Measurements from ENCODE around the gene RPTOR. TPM values are rescaled to one million over a fixed set of nuclear protein-coding genes. Genes with fewer than 3 reads are reported as not detected.

RPTOR gene
- total and polyA plus RNA-seq, 3 experiments from 2014 or later = 7.9 to 69.4 (median 63.9) TPM

DNA sequence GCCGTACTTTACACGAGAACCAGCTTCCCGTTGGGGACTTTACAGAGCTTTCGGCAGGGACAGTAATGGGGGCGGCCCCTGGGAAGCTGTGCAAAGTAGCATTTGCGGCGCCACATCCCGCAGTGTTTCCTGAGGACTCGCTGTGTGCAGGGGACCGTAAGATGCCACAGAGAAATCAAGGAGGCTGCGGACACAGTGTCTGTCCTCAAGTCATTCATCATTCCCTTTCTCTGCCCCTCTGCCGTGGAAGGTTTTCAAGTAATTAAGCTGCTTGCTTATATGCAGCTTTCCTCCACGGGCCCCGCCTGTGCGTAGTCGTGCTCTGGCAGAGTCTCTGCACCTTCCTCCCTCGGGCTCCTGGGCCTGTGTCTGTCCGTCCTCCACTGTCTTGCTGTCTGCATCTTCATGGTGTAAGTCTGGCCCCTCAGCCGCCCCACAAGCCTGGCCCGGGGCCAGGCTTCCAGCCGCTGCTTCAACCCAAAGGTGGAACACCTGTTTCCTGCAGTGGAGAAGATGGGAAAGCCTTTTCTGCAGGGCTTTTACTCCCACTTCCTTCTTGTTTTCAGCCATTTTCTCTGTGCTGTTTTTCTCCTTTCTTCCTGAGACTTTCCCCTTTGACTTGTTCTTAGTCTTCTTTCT, 230.1 kb downstream of the RPTOR start:
- DNase-seq = peak in 1 of 5 donors; percentile 34
- peaks cover 16 to 59% (median 29%) of the 10 kb centered on the region in 3 donors for H3K36me3 Mint-ChIP-seq
- CTCF ChIA-PET = interaction anchor here (1.2 kb wide), 1 partner anchor 8 kb away, joined by 4 read pairs; no protein-coding TSS in a partner anchor
- H3K4me1 Mint-ChIP-seq = peaks cover 19 to 51% (median 33%) of the 10 kb centered on the region in 3 donors
- H3K4me3 ChIP-seq (ENCODE audit: low read length) = peak overlapping the region; percentile 29
- H3K27ac Mint-ChIP-seq = peak overlapping the region; percentile 37 to 92 (median 85)
- H3K9me3 Mint-ChIP-seq = no peaks in the 10 kb centered on the region
- no peak overlapping the region for H3K27ac ChIP-seq (ENCODE audit: low read depth, low read length)
- H3K4me1 ChIP-seq (ENCODE audit: insufficient read depth, low read length) = peaks cover 38% of the 10 kb centered on the region
- POLR2A ChIA-PET = interaction anchor here (0.9 kb wide), 1 partner anchor 9 kb away, joined by 4 read pairs; no protein-coding TSS in a partner anchor
- H3K4me3 Mint-ChIP-seq = peak overlapping the region in 6 of 7 donors; percentile 6 to 74 (median 66)
- peaks cover 0 to 2% of the 10 kb centered on the region in 2 donors for H3K27me3 Mint-ChIP-seq
- no peaks in the 10 kb centered on the region for H3K36me3 ChIP-seq (ENCODE audit: insufficient read depth, low read length)
- no peaks in the 10 kb centered on the region for H3K9me3 ChIP-seq (ENCODE audit: low read length)
- H3K27me3 ChIP-seq (ENCODE audit: insufficient read depth, low read length, poor library complexity, severe bottlenecking) = no peaks in the 10 kb centered on the region

DNA sequence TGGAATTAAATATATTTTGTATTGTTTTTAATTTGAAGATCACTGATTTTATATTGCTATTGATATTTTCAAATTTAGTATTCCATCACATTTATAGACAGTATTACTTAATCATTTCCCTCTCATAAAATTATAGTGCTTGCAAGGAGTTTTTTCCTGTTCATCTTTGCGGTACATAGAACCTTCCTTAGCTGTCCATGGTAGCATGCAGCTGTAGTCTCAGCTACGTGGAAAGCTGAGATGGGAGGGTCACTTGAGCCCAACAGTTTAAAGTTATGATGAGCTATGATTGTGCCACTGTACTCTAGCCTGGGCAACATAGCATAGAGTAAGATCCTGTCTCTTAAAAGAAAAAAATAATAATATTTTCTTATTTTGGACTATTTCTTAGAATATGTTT, 231.2 kb downstream of the RPTOR start:
- H3K27me3 ChIP-seq (ENCODE audit: insufficient read depth, low read length, poor library complexity, severe bottlenecking) = no peaks in the 10 kb centered on the region
- Mint-ChIP-seq H3K27ac (peak overlapping the region in 1 of 8 donors; percentile 23), H3K9me3 (no peaks in the 10 kb centered on the region), H3K27me3 (no peaks in the 10 kb centered on the region), H3K4me3 (no peak overlapping the region), H3K4me1 (peaks cover 28 to 57% (median 44%) of the 10 kb centered on the region in 3 donors), H3K36me3 (peaks cover 16 to 49% (median 25%) of the 10 kb centered on the region in 3 donors)
- peaks cover 49% of the 10 kb centered on the region for H3K4me1 ChIP-seq (ENCODE audit: insufficient read depth, low read length)
- ChIA-PET POLR2A (interaction anchor here (0.7 kb wide), 1 partner anchor 105 kb away, joined by 6 read pairs; no protein-coding TSS in a partner anchor), CTCF (no interaction called here)
- no peaks in the 10 kb centered on the region for H3K9me3 ChIP-seq (ENCODE audit: low read length)
- DNase-seq = no peak
- H3K4me3 ChIP-seq (ENCODE audit: low read length) = no peak overlapping the region
- H3K36me3 ChIP-seq (ENCODE audit: insufficient read depth, low read length) = no peaks in the 10 kb centered on the region
- H3K27ac ChIP-seq (ENCODE audit: low read depth, low read length) = no peak overlapping the region

DNA sequence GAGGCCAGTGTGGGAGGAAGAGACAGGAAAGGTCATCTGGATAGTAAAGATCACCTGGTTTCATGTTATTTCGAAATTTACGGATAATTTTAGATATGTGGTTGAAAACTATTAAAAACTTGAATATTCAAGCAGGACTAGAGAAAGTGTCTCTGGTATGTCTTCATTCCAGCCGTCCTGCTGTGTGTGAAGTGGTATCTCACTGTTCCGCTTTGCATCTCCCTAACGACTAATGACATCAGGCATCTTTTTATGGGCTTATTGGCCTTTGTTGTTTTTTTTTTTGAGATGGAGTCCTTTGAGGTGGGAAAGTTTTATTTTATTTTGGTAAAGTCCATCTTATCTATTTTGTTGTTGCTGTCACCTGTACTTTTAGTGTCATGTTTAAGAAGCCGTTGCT, 232.6 kb downstream of the RPTOR start:
- POLR2A ChIA-PET = no interaction called here
- Histone ChIP-seq H3K27ac (ENCODE audit: low read depth, low read length) (no peak overlapping the region), H3K4me1 (ENCODE audit: insufficient read depth, low read length) (peaks cover 59% of the 10 kb centered on the region), H3K36me3 (ENCODE audit: insufficient read depth, low read length) (no peaks in the 10 kb centered on the region), H3K4me3 (ENCODE audit: low read length) (no peak overlapping the region), H3K9me3 (ENCODE audit: low read length) (no peaks in the 10 kb centered on the region), H3K27me3 (ENCODE audit: insufficient read depth, low read length, poor library complexity, severe bottlenecking) (no peaks in the 10 kb centered on the region)
- H3K27me3 Mint-ChIP-seq = no peaks in the 10 kb centered on the region
- H3K27ac Mint-ChIP-seq = peak overlapping the region in 1 of 8 donors; percentile 32
- no peak overlapping the region for H3K4me3 Mint-ChIP-seq
- peaks cover 36 to 66% (median 52%) of the 10 kb centered on the region in 3 donors for H3K4me1 Mint-ChIP-seq
- CTCF ChIA-PET = no interaction called here
- DNase-seq = no peak
- no peaks in the 10 kb centered on the region for H3K9me3 Mint-ChIP-seq
- H3K36me3 Mint-ChIP-seq = peaks cover 12 to 43% (median 19%) of the 10 kb centered on the region in 3 donors

DNA sequence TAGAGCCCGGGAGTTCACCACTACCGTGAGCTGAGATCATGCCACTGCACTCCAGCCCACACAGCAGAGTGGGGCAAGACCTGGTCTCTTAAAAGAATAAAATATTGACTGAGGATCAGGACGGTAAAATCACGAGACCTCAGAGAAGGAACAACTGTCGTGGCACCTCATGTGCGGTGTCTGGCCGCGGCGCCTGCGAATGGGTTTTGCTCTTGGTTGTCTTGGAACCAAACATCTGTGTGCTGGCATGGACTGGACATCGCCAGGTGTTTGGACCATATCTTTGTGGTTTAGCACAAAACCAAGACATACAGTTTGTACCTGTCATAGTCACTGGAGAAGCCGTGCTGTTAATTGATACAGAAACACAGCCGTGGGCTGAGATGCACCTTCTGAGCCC, 234.1 kb downstream of the RPTOR start:
- Histone ChIP-seq H3K9me3 (ENCODE audit: low read length) (no peaks in the 10 kb centered on the region), H3K27ac (ENCODE audit: low read depth, low read length) (no peak overlapping the region), H3K4me3 (ENCODE audit: low read length) (no peak overlapping the region), H3K36me3 (ENCODE audit: insufficient read depth, low read length) (no peaks in the 10 kb centered on the region), H3K27me3 (ENCODE audit: insufficient read depth, low read length, poor library complexity, severe bottlenecking) (no peaks in the 10 kb centered on the region), H3K4me1 (ENCODE audit: insufficient read depth, low read length) (peaks cover 61% of the 10 kb centered on the region)
- ChIA-PET POLR2A (no interaction called here), CTCF (no interaction called here)
- Mint-ChIP-seq H3K4me1 (peaks cover 46 to 72% (median 67%) of the 10 kb centered on the region in 3 donors), H3K4me3 (no peak overlapping the region), H3K27ac (peak overlapping the region in 3 of 8 donors; percentile 12 to 90 (median 64)), H3K27me3 (peaks cover 0 to 2% of the 10 kb centered on the region in 2 donors), H3K9me3 (no peaks in the 10 kb centered on the region), H3K36me3 (peaks cover 12 to 38% (median 19%) of the 10 kb centered on the region in 3 donors)
- DNase-seq = peak in 1 of 5 donors; percentile 7

DNA sequence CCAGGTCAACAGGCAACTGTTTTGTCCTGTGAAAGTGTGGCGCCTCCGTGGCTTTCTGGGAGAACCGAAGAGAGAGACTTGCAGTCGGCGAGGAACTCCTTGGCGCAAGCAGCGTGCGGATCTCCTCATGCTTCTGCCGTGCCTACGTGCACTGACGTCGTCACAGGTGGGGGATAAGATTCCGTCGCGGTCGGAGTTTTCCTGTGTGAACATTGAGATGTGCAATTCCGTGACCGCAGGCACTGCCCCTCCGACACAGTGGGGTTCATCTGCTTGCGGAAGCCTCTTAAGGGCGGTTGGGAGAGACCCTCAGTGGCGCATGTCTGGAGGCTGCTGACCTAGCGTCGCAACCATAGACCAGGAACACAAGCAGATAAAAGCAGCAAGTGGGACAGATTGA, 234.7 kb downstream of the RPTOR start:
- Histone ChIP-seq H3K36me3 (ENCODE audit: insufficient read depth, low read length) (no peaks in the 10 kb centered on the region), H3K27ac (ENCODE audit: low read depth, low read length) (no peak overlapping the region), H3K4me3 (ENCODE audit: low read length) (no peak overlapping the region), H3K4me1 (ENCODE audit: insufficient read depth, low read length) (peaks cover 61% of the 10 kb centered on the region), H3K9me3 (ENCODE audit: low read length) (no peaks in the 10 kb centered on the region), H3K27me3 (ENCODE audit: insufficient read depth, low read length, poor library complexity, severe bottlenecking) (no peaks in the 10 kb centered on the region)
- peaks cover 47 to 73% (median 66%) of the 10 kb centered on the region in 3 donors for H3K4me1 Mint-ChIP-seq
- no peaks in the 10 kb centered on the region for H3K9me3 Mint-ChIP-seq
- peak in 1 of 5 donors; percentile 45 for DNase-seq
- H3K27me3 Mint-ChIP-seq = peaks cover 0 to 2% of the 10 kb centered on the region in 2 donors
- peaks cover 12 to 35% (median 19%) of the 10 kb centered on the region in 3 donors for H3K36me3 Mint-ChIP-seq
- ChIA-PET CTCF (interaction anchor here (1.6 kb wide), 1 partner anchor 16 kb away, joined by 4 read pairs; no protein-coding TSS in a partner anchor), POLR2A (interaction anchor here (3.3 kb wide), 1 partner anchor 12 kb away, joined by 15 read pairs; no protein-coding TSS in a partner anchor)
- H3K4me3 Mint-ChIP-seq = no peak overlapping the region
- peak overlapping the region in 2 of 8 donors; percentile 59 to 90 for H3K27ac Mint-ChIP-seq

DNA sequence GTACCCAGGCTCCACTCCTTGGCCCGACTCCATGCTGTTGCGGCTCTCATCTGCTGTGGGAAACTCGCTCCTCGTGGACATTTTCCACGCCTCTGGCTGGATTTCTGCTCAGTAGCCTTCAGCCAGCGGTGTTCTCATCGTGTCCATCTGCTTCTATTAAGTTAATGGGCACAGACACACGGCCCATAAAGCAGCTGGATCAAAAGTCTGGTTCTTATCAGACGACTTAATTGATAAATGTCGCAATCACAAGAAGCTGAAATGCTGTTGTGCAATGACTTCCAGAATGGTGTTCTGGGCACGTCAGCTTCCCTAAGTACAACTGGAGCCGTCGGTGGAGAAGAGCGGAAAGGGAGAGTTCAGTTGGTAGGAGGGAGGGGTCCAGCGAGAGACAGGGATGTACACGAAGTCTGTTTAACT, 235.3 kb downstream of the RPTOR start:
- Histone ChIP-seq H3K27me3 (ENCODE audit: insufficient read depth, low read length, poor library complexity, severe bottlenecking) (no peaks in the 10 kb centered on the region), H3K36me3 (ENCODE audit: insufficient read depth, low read length) (no peaks in the 10 kb centered on the region), H3K9me3 (ENCODE audit: low read length) (no peaks in the 10 kb centered on the region), H3K27ac (ENCODE audit: low read depth, low read length) (no peak overlapping the region), H3K4me1 (ENCODE audit: insufficient read depth, low read length) (peaks cover 58% of the 10 kb centered on the region), H3K4me3 (ENCODE audit: low read length) (no peak overlapping the region)
- H3K4me3 Mint-ChIP-seq = peak overlapping the region in 5 of 7 donors; percentile 75 to 83 (median 81)
- peaks cover 44 to 70% (median 63%) of the 10 kb centered on the region in 3 donors for H3K4me1 Mint-ChIP-seq
- no peaks in the 10 kb centered on the region for H3K9me3 Mint-ChIP-seq
- DNase-seq = peak in 1 of 5 donors; percentile 13
- H3K36me3 Mint-ChIP-seq = peaks cover 11 to 32% (median 19%) of the 10 kb centered on the region in 3 donors
- CTCF ChIA-PET = interaction anchor here (1.4 to 2.2 kb wide), 3 partner anchors 10 to 61 kb away, joined by 3 to 11 read pairs (median 4); no protein-coding TSS in a partner anchor
- POLR2A ChIA-PET = interaction anchor here (3.3 kb wide), 1 partner anchor 12 kb away, joined by 15 read pairs; no protein-coding TSS in a partner anchor
- H3K27ac Mint-ChIP-seq = peak overlapping the region in 7 of 8 donors; percentile 12 to 89 (median 66)
- peaks cover 0 to 2% of the 10 kb centered on the region in 2 donors for H3K27me3 Mint-ChIP-seq

DNA sequence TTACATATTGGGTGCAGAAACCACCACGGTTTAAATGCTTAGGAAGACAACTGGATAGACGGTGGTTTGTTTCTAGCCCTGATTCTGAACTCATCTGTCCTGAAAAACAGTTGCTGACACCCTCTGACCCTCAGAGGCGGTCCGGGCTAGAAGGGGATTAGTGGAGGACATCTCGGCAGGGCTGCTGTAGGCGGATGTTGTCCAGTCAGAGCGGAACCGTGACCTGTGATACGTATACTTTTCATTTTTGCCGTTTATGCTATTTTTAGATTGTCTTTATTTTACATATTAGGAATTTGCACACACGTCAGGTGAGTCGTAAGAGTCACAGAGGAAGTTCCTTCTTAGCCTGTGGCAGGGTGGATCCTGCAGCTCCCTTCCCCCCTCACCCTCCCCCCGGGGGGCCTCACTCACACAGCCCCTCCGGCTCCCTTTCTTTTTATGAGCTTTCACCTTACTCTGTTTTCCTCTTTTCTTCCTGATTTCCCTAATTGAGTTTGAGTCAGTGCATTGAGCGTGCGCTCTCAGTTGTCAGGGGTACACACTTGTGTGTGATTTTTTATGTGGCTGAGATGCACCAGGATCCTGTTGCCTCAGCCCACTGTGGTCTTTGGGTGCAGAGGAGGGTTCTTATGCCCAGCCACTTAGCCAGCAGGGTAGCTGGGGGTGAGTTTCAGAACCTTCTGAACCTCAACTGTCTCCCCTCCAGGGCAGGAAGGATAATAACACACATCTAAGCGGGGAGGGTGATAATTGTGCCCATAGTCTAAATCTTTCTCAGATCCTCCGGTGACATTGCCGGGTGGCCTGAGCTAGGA, 236.0 kb downstream of the RPTOR start:
- Histone ChIP-seq H3K27ac (ENCODE audit: low read depth, low read length) (peak overlapping the region; percentile 11), H3K4me1 (ENCODE audit: insufficient read depth, low read length) (peaks cover 58% of the 10 kb centered on the region), H3K27me3 (ENCODE audit: insufficient read depth, low read length, poor library complexity, severe bottlenecking) (no peaks in the 10 kb centered on the region), H3K9me3 (ENCODE audit: low read length) (no peaks in the 10 kb centered on the region), H3K36me3 (ENCODE audit: insufficient read depth, low read length) (no peaks in the 10 kb centered on the region), H3K4me3 (ENCODE audit: low read length) (peak overlapping the region; percentile 52)
- H3K4me1 Mint-ChIP-seq = peaks cover 44 to 70% (median 63%) of the 10 kb centered on the region in 3 donors
- H3K27ac Mint-ChIP-seq = peak overlapping the region; percentile 66 to 96 (median 86)
- H3K9me3 Mint-ChIP-seq = no peaks in the 10 kb centered on the region
- peaks cover 6 to 27% (median 17%) of the 10 kb centered on the region in 3 donors for H3K36me3 Mint-ChIP-seq
- peak in 1 of 5 donors; percentile 46 for DNase-seq
- CTCF ChIA-PET = interaction anchor here (0.9 to 2.2 kb wide), 7 partner anchors 10 to 189 kb away, joined by 3 to 11 read pairs (median 3); no protein-coding TSS in a partner anchor
- H3K27me3 Mint-ChIP-seq = peaks cover 0 to 2% of the 10 kb centered on the region in 2 donors
- H3K4me3 Mint-ChIP-seq = peak overlapping the region; percentile 66 to 83 (median 75)
- POLR2A ChIA-PET = interaction anchor here (1.3 to 3.3 kb wide), 3 partner anchors 9 to 60 kb away, joined by 4 to 15 read pairs (median 4); no protein-coding TSS in a partner anchor

All from CD8-positive, alpha-beta memory T cell (primary cell).